HepG2 (cell line): ENCODE results near the gene AUP1. TPM values are rescaled to one million over a fixed set of nuclear protein-coding genes. Genes with fewer than 3 reads are reported as not detected.

Experiments used
- ARNT ChIP-seq: fragments of 450-650 bp; IDR thresholded peaks from 2 replicates; pipeline ENCODE4 v1.6.1; 2017
- BORCS8-MEF2B ChIP-seq: sonication (generic); formaldehyde crosslinking; IDR thresholded peaks from 2 replicates; pipeline ENCODE4 v1.8.0; 2022; ENCODE audit warnings: mild to moderate bottlenecking, missing genetic modification reagents
- MAX ChIP-seq: IDR thresholded peaks from 2 replicates; pipeline ENCODE4 v1.6.1; 2012; ENCODE audit warnings: inconsistent platforms
- RARA ChIP-seq: IDR thresholded peaks from 2 replicates; pipeline ENCODE4 v1.6.1; 2016; ENCODE audit warnings: missing genetic modification reagents, missing compliant biosample characterization
- RFXAP ChIP-seq: sonication (generic); formaldehyde crosslinking; IDR thresholded peaks from 2 replicates; pipeline ENCODE4 v1.4.0; 2020; ENCODE audit warnings: missing genetic modification reagents, borderline replicate concordance
- TFDP1 ChIP-seq: IDR thresholded peaks from 2 replicates; pipeline ENCODE4 v1.6.1; 2016; ENCODE audit warnings: missing compliant biosample characterization, missing genetic modification reagents, borderline replicate concordance
- ZBTB40 ChIP-seq, 2 experiments: fragments of 450-650 bp in 1 of 2; sonication (generic) in 1 of 2; formaldehyde crosslinking in 1 of 2; IDR thresholded peaks; 2 replicates each; pipeline versions ENCODE4 v1.6.1 to v1.8.0; 2016 to 2022; ENCODE audit warnings: antibody characterized with exemption in 1 of 2, mild to moderate bottlenecking in 1 of 2, missing genetic modification reagents in 1 of 2
- ZNF512 ChIP-seq: sonication (generic); formaldehyde crosslinking; IDR thresholded peaks from 2 replicates; pipeline ENCODE4 v1.4.0; 2020; ENCODE audit warnings: mild to moderate bottlenecking, missing genetic modification reagents
- ZNF777 ChIP-seq: sonication (generic); formaldehyde crosslinking; IDR thresholded peaks from 2 replicates; pipeline ENCODE4 v1.4.0; 2020; ENCODE audit warnings: missing genetic modification reagents
- ZNF780A ChIP-seq: sonication (generic); formaldehyde crosslinking; IDR thresholded peaks from 2 replicates; pipeline ENCODE4 v1.8.0; 2022; ENCODE audit warnings: mild to moderate bottlenecking, missing genetic modification reagents, moderate library complexity
- polyA plus RNA-seq, 8 experiments: library from polyadenylated mRNA; depleted of rRNA in 3 of 8; stranded (reverse) in 7 of 8; unstranded in 1 of 8; fragments of >200 nt; fragmentation: Illumina TruSeq in 4 of 8; extraction: Trizol in 4 of 8; gene quantifications; 2 replicates each; pipeline versions ENCODE4 v1.2.1 to v1.2.3, GENCODE V29; 2011 to 2016; ENCODE audit warnings: low read depth in 4 of 8, missing spikeins in 1 of 8, mixed read lengths in 1 of 8; ENCODE audit not compliant: insufficient read depth in 1 of 8
- total RNA-seq, 5 experiments: library from RNA; depleted of rRNA; stranded (reverse); fragments of >200 nt; fragmentation: Illumina TruSeq; extraction: Trizol; gene quantifications; 2 replicates each; pipeline ENCODE4 v1.2.3, GENCODE V29; 2016; ENCODE audit warnings: low read depth in 1 of 5
- TF ChIP-seq, protein P1 (sequence below): sonication (generic); formaldehyde crosslinking; IDR thresholded peaks from 2 replicates; pipeline ENCODE4 v1.5.0; 2020; ENCODE audit warnings: missing genetic modification reagents, mild to moderate bottlenecking, borderline replicate concordance
- TF ChIP-seq, protein P2 (sequence below): sonication (generic); formaldehyde crosslinking; IDR thresholded peaks from 2 replicates; pipeline ENCODE4 v1.8.1; 2022; ENCODE audit warnings: mild to moderate bottlenecking, missing genetic modification reagents

Gene AUP1
- total and polyA plus RNA-seq, 2 of the 13 experiments (the other 11 are each of a cell fraction or from before 2014, with no cell fraction given) = 174 to 267 TPM

DNA sequence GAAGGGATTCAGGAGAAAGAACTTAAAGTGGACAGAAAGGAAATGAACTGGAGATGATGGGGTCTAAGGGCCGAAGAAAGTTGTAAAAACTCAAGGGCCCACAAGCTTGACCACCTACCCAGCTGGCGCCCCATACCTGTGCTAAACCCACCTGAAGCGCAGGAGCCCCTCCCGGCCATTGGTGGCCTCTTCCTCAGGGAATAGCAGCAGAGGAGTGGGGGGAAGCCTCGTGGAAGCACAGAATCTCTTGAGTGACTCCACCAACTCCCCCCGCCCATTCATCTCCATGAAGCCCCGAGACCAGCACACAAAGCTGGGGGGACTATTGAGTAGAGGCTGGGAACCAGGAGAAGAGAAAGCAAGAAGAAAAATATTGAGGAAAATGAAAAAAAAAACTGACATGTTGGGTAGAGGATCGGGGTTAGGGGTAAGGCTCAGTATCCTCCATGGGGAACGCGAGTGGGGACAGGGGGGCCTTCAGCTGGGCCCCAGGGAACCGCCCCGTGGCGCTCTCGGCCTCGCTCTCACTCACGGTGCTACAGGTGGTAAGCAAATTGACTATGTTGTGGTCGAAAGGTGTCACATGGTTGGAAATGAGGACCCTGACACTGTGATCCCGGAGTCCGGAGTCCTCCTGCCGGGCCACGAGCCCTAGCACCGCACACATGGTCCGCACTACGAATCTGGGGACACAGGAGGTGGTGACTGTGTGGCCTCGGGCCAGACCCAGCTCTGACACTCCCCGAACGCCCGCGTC lies 728 bp downstream of the AUP1 start (continued):
- TF ChIP-seq, protein P1, sequence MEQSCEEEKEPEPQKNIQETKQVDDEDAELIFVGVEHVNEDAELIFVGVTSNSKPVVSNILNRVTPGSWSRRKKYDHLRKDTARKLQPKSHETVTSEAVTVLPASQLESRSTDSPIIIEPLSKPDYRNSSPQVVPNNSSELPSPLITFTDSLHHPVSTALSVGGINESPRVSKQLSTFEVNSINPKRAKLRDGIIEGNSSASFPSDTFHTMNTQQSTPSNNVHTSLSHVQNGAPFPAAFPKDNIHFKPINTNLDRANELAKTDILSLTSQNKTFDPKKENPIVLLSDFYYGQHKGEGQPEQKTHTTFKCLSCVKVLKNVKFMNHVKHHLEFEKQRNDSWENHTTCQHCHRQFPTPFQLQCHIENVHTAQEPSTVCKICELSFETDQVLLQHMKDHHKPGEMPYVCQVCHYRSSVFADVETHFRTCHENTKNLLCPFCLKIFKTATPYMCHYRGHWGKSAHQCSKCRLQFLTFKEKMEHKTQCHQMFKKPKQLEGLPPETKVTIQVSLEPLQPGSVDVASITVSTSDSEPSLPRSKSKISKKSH (CRISPR knock-in tag) = peak; percentile 79; the same call in 1 of the 2 replicates
- peak; percentile 15; the same call in 1 of the 2 replicates for TF ChIP-seq RFXAP (CRISPR knock-in tag)
- TF ChIP-seq ZNF512 = peak; percentile 14; the same call in 1 of the 2 replicates
- no peak for TF ChIP-seq RARA (CRISPR knock-in tag)
- no peak for TF ChIP-seq ZBTB40 (IDR thresholded peaks at IDR 0.05)
- TF ChIP-seq ZBTB40 (CRISPR knock-in tag; IDR thresholded peaks at IDR 0.05) = 0 out of 2 replicates have a peak, but pooled peaks have one; percentile 3
- TF ChIP-seq TFDP1 = 0 out of 2 replicates have a peak, but pooled peaks have one; percentile 17
- TF ChIP-seq BORCS8-MEF2B (CRISPR knock-in tag) = peak; percentile 80; the same call in 1 of the 2 replicates
- TF ChIP-seq ZNF780A = 0 out of 2 replicates have a peak, but pooled peaks have one; percentile 14
- no peak for TF ChIP-seq ZNF777 (CRISPR knock-in tag)
- no peak for TF ChIP-seq ARNT
- TF ChIP-seq, protein P2, sequence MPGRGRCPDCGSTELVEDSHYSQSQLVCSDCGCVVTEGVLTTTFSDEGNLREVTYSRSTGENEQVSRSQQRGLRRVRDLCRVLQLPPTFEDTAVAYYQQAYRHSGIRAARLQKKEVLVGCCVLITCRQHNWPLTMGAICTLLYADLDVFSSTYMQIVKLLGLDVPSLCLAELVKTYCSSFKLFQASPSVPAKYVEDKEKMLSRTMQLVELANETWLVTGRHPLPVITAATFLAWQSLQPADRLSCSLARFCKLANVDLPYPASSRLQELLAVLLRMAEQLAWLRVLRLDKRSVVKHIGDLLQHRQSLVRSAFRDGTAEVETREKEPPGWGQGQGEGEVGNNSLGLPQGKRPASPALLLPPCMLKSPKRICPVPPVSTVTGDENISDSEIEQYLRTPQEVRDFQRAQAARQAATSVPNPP (CRISPR knock-in tag) = peak; percentile 78; the same call in 1 of the 2 replicates
- TF ChIP-seq MAX = peak; percentile 91
